22Rv1 (cell line): ENCODE data around the gene CERKL.

Experiments used
- CTCF ChIP-seq: fragments of 450-650 bp; IDR thresholded peaks from 2 replicates; pipeline ENCODE4 v1.5.1; 2017; ENCODE audit warnings: mild to moderate bottlenecking
- ZFX ChIP-seq: fragments of 450-650 bp; IDR thresholded peaks from 2 replicates; pipeline ENCODE4 v1.6.1; 2017; ENCODE audit warnings: antibody characterized with exemption, borderline replicate concordance

GRCh38 chr2:181658444-181658843 lies 1.5 kb upstream of the CERKL start:
- TF ChIP-seq CTCF (no peak), ZFX (no peak)
